ENCODE measurements around the gene ASGR1.
A peak's percentile ranks its signal among the peaks of the same experiment; 100 is the strongest.
"Not testable (repeated sequence)": the region's sequence is repeated elsewhere in the genome, so short reads cannot be mapped to it uniquely, and the experiment has no call there.

ASGR1 gene

GRCh38 chr17:7186241-7186640 is 7.1 kb upstream of the ASGR1 start:
- H3K27me3 ChIP-seq (ENCODE audit: insufficient read depth, low read depth, severe bottlenecking): no peaks in the 10 kb centered on the region
- TF ChIP-seq, protein P1, sequence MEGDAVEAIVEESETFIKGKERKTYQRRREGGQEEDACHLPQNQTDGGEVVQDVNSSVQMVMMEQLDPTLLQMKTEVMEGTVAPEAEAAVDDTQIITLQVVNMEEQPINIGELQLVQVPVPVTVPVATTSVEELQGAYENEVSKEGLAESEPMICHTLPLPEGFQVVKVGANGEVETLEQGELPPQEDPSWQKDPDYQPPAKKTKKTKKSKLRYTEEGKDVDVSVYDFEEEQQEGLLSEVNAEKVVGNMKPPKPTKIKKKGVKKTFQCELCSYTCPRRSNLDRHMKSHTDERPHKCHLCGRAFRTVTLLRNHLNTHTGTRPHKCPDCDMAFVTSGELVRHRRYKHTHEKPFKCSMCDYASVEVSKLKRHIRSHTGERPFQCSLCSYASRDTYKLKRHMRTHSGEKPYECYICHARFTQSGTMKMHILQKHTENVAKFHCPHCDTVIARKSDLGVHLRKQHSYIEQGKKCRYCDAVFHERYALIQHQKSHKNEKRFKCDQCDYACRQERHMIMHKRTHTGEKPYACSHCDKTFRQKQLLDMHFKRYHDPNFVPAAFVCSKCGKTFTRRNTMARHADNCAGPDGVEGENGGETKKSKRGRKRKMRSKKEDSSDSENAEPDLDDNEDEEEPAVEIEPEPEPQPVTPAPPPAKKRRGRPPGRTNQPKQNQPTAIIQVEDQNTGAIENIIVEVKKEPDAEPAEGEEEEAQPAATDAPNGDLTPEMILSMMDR (IDR thresholded peaks at IDR 0.05; ENCODE audit: low read depth, low read length): peak; percentile 61
- H3K36me3 ChIP-seq: peaks cover 52% of the 10 kb centered on the region
- H3K27ac ChIP-seq: peak overlapping the region; percentile 78
- no peaks in the 10 kb centered on the region for H3K9me3 ChIP-seq (ENCODE audit: severe bottlenecking)
- H3K4me3 ChIP-seq (ENCODE audit: low read depth, low read length): no peak overlapping the region
- DNase-seq: no peak

GRCh38 chr17:7184647-7185046 is 5.5 kb upstream of the ASGR1 start:
- TF ChIP-seq, protein P1 (IDR thresholded peaks at IDR 0.05; ENCODE audit: low read depth, low read length): no peak
- no peak for DNase-seq
- H3K9me3 ChIP-seq (ENCODE audit: severe bottlenecking): no peaks in the 10 kb centered on the region
- H3K4me3 ChIP-seq (ENCODE audit: low read depth, low read length): no peak overlapping the region
- peaks cover 41% of the 10 kb centered on the region for H3K36me3 ChIP-seq
- H3K27ac ChIP-seq: no peak overlapping the region
- no peaks in the 10 kb centered on the region for H3K27me3 ChIP-seq (ENCODE audit: insufficient read depth, low read depth, severe bottlenecking)

DNA sequence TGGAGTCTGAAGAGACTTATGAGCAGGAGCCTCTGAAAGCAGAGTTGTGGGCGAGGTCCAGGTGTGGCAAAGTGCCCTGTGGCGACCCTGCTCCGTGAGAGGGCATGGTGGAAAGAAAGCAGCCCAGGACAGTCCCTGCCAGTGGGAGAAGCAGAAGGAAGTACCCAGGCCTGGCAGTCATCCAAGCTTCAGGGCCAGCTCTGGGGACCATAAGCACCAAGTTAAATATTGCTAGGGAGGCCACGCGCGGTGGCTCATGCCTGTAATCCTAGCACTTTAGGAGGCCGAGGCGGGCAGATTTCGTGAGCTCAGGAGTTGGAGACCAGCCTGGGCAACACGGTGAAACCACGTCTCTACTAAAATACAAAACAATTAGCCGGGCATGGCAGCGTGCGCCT is 4.9 kb upstream of the ASGR1 start:
- no peak overlapping the region for H3K27ac ChIP-seq
- DNase-seq: no peak
- TF ChIP-seq, protein P1 (IDR thresholded peaks at IDR 0.05; ENCODE audit: low read depth, low read length): no peak
- H3K9me3 ChIP-seq (ENCODE audit: severe bottlenecking): no peaks in the 10 kb centered on the region
- H3K36me3 ChIP-seq: peaks cover 35% of the 10 kb centered on the region
- no peak overlapping the region for H3K4me3 ChIP-seq (ENCODE audit: low read depth, low read length)
- H3K27me3 ChIP-seq (ENCODE audit: insufficient read depth, low read depth, severe bottlenecking): no peaks in the 10 kb centered on the region

DNA sequence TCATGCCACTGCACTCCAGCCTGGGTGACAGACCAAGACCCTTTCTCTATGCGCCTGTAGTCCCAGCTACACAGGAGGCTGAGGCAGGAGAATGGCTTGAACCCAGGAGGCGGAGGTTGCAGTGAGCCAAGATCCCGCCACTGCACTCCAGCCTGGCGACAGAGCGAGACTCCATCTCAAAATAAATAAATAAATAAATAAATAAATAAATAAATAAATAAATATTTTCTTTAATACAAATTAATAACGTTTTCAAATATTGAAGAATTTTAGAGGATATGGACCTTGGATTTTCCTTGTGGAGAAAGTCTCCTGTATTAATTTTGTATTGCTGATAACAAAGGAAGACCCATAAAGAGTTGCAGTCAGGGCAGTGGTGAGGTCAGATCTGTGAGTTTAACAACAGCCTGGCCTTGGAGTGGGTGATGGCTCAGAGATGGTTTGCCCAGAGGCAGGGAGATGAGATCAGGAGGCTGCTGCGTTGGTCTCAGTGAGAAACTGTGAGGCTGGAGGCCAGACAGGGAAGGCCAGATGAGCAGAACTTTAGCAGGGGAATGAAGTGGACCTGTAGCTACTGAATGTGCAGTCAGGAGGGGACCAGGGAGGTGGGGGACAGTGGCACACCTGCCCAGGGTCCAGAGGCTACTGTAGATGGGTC is 4.4 kb upstream of the ASGR1 start:
- H3K4me3 ChIP-seq (ENCODE audit: low read depth, low read length): no peak overlapping the region
- TF ChIP-seq, protein P1 (IDR thresholded peaks at IDR 0.05; ENCODE audit: low read depth, low read length): no peak
- peaks cover 30% of the 10 kb centered on the region for H3K36me3 ChIP-seq
- H3K27me3 ChIP-seq (ENCODE audit: insufficient read depth, low read depth, severe bottlenecking): no peaks in the 10 kb centered on the region
- no peak for DNase-seq
- H3K9me3 ChIP-seq (ENCODE audit: severe bottlenecking): no peaks in the 10 kb centered on the region
- H3K27ac ChIP-seq: no peak overlapping the region

DNA sequence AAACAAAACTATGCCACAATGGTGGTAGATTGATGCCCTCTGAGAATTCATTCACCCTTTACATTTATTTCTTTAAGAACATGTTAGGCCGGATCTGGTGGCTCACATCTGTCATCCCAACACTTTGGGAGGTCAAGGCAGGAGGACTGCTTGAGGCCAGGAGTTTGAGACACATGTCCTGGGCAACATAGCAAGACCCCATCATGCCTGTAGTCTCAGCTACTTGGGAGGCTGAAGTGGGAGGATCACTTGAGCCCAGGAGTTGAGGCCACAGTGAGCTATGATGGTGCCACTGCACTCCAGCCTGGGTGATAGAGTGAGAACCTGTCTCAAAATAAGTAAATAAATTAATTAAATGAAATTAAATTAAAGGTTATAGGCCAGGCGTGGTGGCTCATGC is 2.9 kb upstream of the ASGR1 start:
- not testable (repeated sequence) for DNase-seq; H3K9me3 ChIP-seq (ENCODE audit: severe bottlenecking); H3K4me3 ChIP-seq (ENCODE audit: low read depth, low read length); H3K27ac ChIP-seq; H3K27me3 ChIP-seq (ENCODE audit: insufficient read depth, low read depth, severe bottlenecking)
- H3K36me3 ChIP-seq: peaks cover 23% of the 10 kb centered on the region

- H3K27ac ChIP-seq: no peak overlapping the region
- TF ChIP-seq, protein P1 (IDR thresholded peaks at IDR 0.05; ENCODE audit: low read depth, low read length): no peak
- no peaks in the 10 kb centered on the region for H3K9me3 ChIP-seq (ENCODE audit: severe bottlenecking)
- no peak for DNase-seq
- peaks cover 8% of the 10 kb centered on the region for H3K36me3 ChIP-seq
- H3K4me3 ChIP-seq (ENCODE audit: low read depth, low read length): no peak overlapping the region
- no peaks in the 10 kb centered on the region for H3K27me3 ChIP-seq (ENCODE audit: insufficient read depth, low read depth, severe bottlenecking)
These were observed 225 bp downstream of the ASGR1 start for GRCh38 chr17:7178973-7179316.

All from WERI-Rb-1 (cell line).